Coronary artery (tissue), 2 donors: ENCODE results near the gene DCUN1D3.

Experiments used
- DNase-seq: peaks from one replicate; pipeline ENCODE4 v3.0.0-alpha.2; 2017; ENCODE audit warnings: low spot score
- H3K27ac ChIP-seq, 2 donors: fragments of 200-600 bp; sonication (generic); one replicate each; pipeline ENCODE4 v1.5.1; 2016 to 2019
- H3K4me3 ChIP-seq: fragments of 200-600 bp; sonication (generic); 2 replicates; pipeline ENCODE4 v1.5.1; 2016; ENCODE audit warnings: mild to moderate bottlenecking, moderate library complexity
- CTCF ChIP-seq: fragments of 200-600 bp; sonication (generic); IDR thresholded peaks from one replicate; pipeline ENCODE4 v1.5.1; 2019; ENCODE audit warnings: antibody characterized with exemption

The DCUN1D3 gene

GRCh38 chr16:20871941-20872815 lies 28.0 kb downstream of the DCUN1D3 start:
- no peak for TF ChIP-seq CTCF
- peak overlapping the region; percentile 71 to 81 for H3K27ac ChIP-seq
- H3K4me3 ChIP-seq = no peak overlapping the region
- no peak for DNase-seq

- DNase-seq = no peak
- peak overlapping the region; percentile 71 to 81 for H3K27ac ChIP-seq
- TF ChIP-seq CTCF = no peak
- H3K4me3 ChIP-seq = no peak overlapping the region
Measured at GRCh38 chr16:20871258-20871657, 28.9 kb downstream of the DCUN1D3 start.

GRCh38 chr16:20870122-20870820 lies 29.9 kb downstream of the DCUN1D3 start:
- no peak for TF ChIP-seq CTCF
- DNase-seq = no peak
- Histone ChIP-seq H3K4me3 (no peak overlapping the region), H3K27ac (peak overlapping the region; percentile 71 to 81)

GRCh38 chr16:20868890-20869289 lies 31.3 kb downstream of the DCUN1D3 start:
- no peak for TF ChIP-seq CTCF
- DNase-seq = peak; percentile 91
- Histone ChIP-seq H3K27ac (peak overlapping the region; percentile 71 to 81), H3K4me3 (peak overlapping the region; percentile 12)

- peak overlapping the region; percentile 71 to 81 for H3K27ac ChIP-seq
- peak overlapping the region; percentile 12 for H3K4me3 ChIP-seq
- no peak for DNase-seq
- TF ChIP-seq CTCF = no peak
Measured at GRCh38 chr16:20867585-20867984, 32.6 kb downstream of the DCUN1D3 start.

GRCh38 chr16:20866801-20867200 lies 33.4 kb downstream of the DCUN1D3 start:
- TF ChIP-seq CTCF = no peak
- Histone ChIP-seq H3K27ac (peak overlapping the region; percentile 71 to 81), H3K4me3 (no peak overlapping the region)
- DNase-seq = no peak
